Stimulated activated CD8-positive, alpha-beta memory T cell treated with anti-CD3 and anti-CD28 coated beads, Interleukin-15, amount 100 ng/mL, for 1 hour (primary cell): ENCODE data around the gene IFIT3.
"Not testable (repeated sequence)": the region's sequence is repeated elsewhere in the genome, so short reads cannot be mapped to it uniquely, and the experiment has no call there.

Experiments used
- DNase-seq: peaks from one replicate; pipeline ENCODE4 v3.0.0-alpha.2; 2020; ENCODE audit warnings: low read depth

The IFIT3 gene

DNA sequence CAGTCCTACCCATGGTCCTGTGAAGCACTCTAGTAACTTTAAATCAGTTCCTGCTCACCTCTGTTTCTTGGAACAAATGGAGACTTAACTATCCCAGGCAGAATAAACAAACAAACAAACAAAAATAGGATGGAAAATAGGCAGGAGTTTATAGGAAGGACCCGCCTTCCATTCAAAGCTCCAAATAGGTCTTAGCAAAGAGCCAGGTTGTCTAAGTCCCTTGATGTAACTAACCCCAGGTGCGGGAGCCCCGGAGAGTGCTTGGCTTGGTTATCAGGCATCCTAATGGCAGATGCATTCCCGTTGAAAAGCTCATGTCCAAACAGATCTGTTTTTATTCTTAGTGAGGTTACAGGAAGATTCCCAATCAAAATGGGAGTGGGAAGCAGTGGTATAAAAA is 23.8 kb upstream of the IFIT3 start:
- no peak for DNase-seq

DNA sequence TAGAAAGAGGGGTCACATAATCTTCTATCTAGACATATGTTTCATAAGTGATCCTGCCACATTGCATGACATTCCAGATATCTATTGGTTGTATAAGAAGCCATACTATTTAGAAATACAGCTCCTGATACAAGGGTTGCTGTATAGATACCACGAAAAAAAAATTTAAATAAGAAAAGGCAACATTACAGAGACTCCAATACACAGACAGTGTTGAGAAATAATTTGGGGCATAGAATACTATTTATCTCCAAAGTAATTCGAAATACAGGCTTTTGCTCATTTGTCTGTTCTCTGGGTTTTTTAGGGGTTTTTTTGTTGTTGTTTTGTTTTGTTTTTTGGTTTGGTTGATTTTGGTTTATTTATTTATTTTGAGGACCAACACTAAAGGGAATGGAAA is 23.4 kb upstream of the IFIT3 start:
- no peak for DNase-seq

DNA sequence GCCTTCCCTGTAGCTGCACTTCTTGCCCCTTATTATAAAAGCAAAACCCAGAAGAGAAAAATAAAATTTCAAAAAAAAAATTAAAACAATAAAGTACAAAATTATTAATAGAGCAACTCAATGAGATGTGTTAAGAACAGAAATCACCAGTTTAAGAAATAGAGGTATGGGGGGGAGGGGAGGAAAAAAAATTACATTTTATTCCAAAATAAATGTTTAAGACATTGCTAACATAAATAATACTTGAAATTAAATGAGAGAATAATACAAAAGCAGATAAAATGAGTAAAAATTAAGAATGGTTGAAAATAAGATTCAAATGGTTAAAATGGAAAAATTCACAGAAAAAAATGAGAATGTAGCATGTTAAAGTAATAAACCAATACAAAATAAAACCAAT is 22.9 kb upstream of the IFIT3 start:
- no peak for DNase-seq

GRCh38 chr10:89305766-89306433 is 21.9 kb upstream of the IFIT3 start:
- no peak for DNase-seq

- no peak for DNase-seq
Observed at GRCh38 chr10:89306434-89307268, 21.1 kb upstream of the IFIT3 start.

GRCh38 chr10:89307269-89307577 is 20.6 kb upstream of the IFIT3 start:
- no peak for DNase-seq

GRCh38 chr10:89308266-89308665 is 19.5 kb upstream of the IFIT3 start:
- no peak for DNase-seq

DNA sequence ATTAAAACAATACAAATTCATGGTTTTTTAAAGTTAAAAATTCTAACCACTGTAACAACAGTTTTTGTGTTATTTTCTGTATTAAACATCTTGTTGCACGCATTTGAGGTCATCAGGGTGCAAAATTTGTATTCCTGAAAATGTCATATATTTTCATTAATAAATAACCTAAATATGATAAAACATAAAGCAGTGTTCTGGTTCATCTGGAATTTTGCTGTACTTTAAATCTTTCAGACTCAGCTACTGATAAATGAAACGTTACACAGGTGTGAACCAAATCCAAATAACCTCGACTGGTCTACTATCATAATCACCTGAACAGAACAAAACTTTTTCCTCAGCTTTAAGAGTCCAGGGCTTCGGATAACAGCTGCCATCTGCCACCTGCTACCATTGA is 19.1 kb upstream of the IFIT3 start:
- DNase-seq: no peak

- no peak for DNase-seq
Observed at GRCh38 chr10:89309156-89310055, 18.4 kb upstream of the IFIT3 start.

DNA sequence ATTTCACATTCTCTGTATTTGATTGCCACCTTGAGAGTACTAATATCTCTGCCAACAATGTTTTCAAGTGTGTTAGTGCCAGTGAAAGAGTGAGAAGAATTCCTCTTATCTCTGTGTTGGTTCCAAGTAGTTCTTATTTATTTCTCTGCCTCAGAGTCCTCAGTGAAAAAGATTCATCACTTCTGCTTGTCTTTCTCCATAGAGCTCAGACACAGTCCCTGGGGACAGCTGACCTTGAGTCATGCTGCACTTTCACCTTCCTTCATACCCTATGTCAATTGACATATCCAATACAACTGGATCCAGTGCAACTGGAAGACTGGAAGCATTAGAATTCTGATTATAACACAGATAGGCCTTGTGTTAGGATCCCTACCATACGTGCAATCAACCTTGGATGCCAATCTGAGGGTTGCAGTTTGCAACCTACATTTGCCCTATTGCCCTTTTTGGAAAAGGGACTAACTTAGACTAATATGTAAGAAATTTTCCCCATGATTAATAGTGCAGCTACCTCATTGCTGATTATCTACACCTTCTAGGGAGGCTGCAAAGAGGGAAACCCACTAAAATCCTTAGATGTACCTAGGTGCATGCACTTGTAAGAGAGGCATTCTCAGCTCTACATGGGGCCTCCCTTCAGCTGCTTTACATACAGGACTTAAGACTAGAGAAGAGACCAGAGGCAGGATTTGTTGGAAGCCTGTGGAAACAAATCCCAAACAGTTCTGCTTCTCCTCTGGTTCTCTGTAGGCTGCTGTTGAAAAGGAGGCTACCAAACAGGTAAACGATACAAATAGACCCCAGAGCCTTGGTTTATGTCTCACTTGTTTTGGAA is 17.5 kb upstream of the IFIT3 start:
- no peak for DNase-seq

- no peak for DNase-seq
Observed at GRCh38 chr10:89312973-89313372, 14.8 kb upstream of the IFIT3 start.

DNA sequence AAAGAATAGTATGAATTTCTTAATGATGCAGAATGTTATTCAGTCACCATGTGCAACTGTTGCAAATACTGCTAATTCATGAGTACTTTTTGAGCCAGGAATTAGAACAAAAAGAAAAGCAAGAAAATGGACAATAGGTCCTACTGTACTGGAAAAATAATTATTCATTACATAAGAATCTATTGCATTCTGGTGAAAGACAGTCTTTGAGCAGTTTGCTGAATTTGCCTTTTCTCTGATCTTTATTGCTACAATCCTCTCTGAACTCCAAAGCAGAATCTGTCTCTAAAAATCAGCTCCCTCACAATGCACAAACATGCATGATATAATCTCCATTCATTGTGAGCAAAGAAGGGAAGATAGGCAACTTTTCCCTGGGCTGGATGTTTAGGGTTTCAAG is 13.1 kb upstream of the IFIT3 start:
- DNase-seq: no peak

DNA sequence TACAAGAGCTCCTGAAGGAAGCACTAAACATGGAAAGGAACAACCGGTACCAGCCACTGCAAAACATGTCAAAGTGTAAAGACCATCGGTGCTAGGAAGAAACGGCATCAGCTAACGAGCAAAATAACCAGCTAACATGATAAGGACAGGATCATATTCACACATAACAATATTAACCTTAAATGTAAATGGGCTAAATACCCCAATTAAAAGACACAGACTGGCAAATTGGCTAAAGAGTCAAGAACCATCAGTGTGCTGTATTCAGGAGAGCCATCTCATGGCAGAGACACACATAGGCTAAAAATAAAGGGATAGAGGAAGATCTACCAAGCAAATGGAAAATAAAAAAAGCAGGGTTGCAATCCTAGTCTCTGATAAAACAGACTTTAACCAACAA is 9.8 kb upstream of the IFIT3 start:
- not testable (repeated sequence) for DNase-seq

DNA sequence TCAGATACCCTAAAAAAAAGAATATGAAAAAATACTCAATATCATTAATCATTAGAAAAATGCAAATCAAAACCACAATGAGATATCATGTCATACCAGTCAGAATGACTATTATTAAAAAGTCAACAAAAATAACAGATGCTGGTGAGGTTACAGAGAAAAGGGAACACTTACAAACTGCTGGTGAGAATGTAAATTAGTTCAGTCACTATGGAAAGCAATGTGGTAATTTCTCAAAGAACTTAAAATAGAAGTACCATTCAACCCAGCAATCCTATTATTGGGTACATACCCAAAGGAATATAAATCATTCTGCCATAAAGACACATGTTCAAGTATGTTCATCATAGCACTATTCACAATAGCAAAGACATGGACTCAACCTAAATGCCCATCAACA is 2.7 kb upstream of the IFIT3 start:
- not testable (repeated sequence) for DNase-seq

GRCh38 chr10:89325856-89326255 is 1.9 kb upstream of the IFIT3 start:
- not testable (repeated sequence) for DNase-seq

GRCh38 chr10:89329151-89329550 is 1.4 kb downstream of the IFIT3 start:
- no peak for DNase-seq

- not testable (repeated sequence) for DNase-seq
Observed at GRCh38 chr10:89330014-89330413, 2.2 kb downstream of the IFIT3 start.

DNA sequence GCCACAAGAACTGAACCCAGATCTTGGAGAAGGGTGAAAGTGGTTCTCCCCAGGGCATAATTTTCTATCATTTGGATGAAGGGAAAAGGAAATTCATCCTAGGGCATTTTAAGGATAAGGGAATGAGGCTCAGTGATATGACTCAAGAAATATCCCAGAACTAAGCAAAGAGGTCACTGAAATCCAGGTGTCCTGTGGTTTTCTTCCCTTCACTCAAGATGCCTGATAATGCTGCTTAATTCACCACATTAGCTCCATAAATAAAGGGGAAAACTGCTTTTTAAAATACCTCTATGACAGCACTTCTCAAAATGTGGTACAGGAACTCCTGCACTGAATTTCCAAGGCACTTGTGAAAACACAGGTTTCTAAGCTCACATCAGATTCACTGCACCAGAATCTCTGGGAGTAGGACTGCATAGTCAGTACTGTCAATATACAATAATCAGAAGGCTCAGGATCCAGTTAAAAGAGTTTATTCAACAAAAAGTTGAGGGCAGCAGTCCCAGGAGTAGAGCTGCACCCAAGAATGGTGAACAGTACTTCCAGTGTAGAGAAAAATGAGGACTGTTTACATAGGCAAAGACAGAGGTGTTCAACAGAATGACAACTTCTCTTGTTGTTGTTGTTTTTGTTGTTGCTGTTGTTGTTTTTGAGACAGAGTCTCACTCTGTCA is 2.9 kb downstream of the IFIT3 start:
- DNase-seq: no peak

DNA sequence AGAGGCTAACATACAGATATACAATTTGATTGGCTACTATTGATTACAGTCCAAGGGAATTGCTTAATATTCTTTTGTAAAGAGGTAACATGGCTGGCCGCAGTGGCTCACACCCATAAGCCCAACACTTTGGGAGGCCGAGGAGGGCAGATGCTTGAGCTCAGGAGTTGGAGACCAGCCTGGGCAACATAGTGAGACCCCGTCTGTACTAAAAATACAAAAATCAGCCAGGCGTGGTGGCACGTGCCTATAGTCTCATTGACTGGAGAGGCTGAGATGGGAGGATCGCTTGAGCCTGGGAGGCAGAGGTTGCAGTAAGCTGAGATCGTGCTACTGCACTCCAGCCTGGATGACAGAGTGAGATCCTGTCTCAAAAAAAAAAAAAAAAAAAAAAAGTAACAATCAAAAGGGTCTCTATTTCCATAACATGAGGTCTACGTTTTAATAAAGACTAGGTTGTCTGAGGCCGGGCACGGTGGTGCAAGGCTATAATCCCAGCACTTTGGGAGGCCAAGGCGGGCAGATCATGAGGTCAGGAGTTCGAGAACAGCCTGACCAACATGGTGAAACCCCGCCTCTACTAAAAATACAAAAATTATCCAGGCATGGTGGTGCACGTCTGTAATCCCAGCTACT is 3.8 kb downstream of the IFIT3 start:
- DNase-seq: not testable (repeated sequence)

DNA sequence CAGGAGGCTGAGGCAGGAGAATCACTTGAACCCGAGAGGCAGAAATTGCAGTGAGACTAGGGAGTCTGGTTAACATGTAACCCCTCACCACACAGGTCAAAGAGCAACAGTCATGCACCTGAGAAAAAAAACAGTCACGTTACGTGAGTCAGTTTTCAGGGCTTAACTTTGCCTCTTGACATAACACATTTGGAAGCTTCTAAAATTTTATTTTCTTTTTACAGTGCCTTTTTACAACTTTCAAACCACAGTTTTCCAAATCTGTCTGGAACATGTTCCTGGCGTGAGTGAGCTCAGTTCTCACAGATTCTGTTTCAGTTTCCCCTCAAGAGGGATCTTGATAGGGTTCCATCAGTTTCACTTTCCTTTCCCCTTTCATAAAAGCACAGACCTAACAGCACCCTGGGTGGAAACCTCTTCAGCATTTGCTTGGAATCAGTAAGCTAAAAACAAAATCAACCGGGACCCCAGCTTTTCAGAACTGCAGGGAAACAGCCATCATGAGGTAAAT is 4.4 kb downstream of the IFIT3 start:
- DNase-seq: no peak

- DNase-seq: no peak
Observed at GRCh38 chr10:89335226-89335625, 7.4 kb downstream of the IFIT3 start.
